Endodermal cell (in vitro differentiated cells): Measurements from ENCODE around the gene TFEB. TPM values are rescaled to one million over a fixed set of nuclear protein-coding genes. Genes with fewer than 3 reads are reported as not detected.

Experiments
- DNase-seq: peaks from one replicate; pipeline ENCODE4 v3.0.0-alpha.2; 2017
- H3K27ac ChIP-seq: 2 replicates; pipeline ENCODE4 v1.5.1; 2013; ENCODE audit warnings: mild to moderate bottlenecking, low read depth, low read length, moderate library complexity
- H3K27me3 ChIP-seq: 2 replicates; pipeline ENCODE4 v1.6.1; 2013; ENCODE audit warnings: mild to moderate bottlenecking, low read length, moderate library complexity; ENCODE audit not compliant: insufficient read depth, control insufficient read depth, poor library complexity, severe bottlenecking
- H3K36me3 ChIP-seq: 2 replicates; pipeline ENCODE4 v1.7.0; 2013; ENCODE audit warnings: mild to moderate bottlenecking, low read length, moderate library complexity; ENCODE audit not compliant: control insufficient read depth, insufficient read depth
- H3K4me1 ChIP-seq: one replicate; pipeline ENCODE4 v1.7.0; 2013; ENCODE audit warnings: low read length; ENCODE audit not compliant: control insufficient read depth, insufficient read depth
- H3K4me3 ChIP-seq: 2 replicates; pipeline ENCODE4 v1.5.1; 2013; ENCODE audit warnings: mild to moderate bottlenecking, low read length, moderate library complexity
- H3K9ac ChIP-seq: 2 replicates; pipeline ENCODE4 v1.6.1; 2013; ENCODE audit warnings: mild to moderate bottlenecking, low read length, moderate library complexity; ENCODE audit not compliant: poor library complexity, severe bottlenecking; ENCODE audit errors: extremely low read depth
- H3K9me3 ChIP-seq: 2 replicates; pipeline ENCODE4 v1.6.1; 2013; ENCODE audit warnings: mild to moderate bottlenecking, low read length, moderate library complexity; ENCODE audit not compliant: control insufficient read depth
- H3K27ac Mint-ChIP-seq: 2 replicates; pipeline ENCODE4 v1.8.0; 2020; ENCODE audit warnings: mixed read lengths
- H3K27me3 Mint-ChIP-seq: 2 replicates; pipeline ENCODE4 v1.8.0; 2021; ENCODE audit warnings: mild to moderate bottlenecking, mixed read lengths; ENCODE audit not compliant: insufficient read depth
- H3K36me3 Mint-ChIP-seq: 2 replicates; pipeline ENCODE4 v1.8.0; 2020; ENCODE audit warnings: low read depth, mixed read lengths
- H3K4me1 Mint-ChIP-seq: 2 replicates; pipeline ENCODE4 v1.8.0; 2020; ENCODE audit warnings: mixed read lengths
- H3K4me3 Mint-ChIP-seq: 2 replicates; pipeline ENCODE4 v1.8.0; 2020; ENCODE audit warnings: mild to moderate bottlenecking, moderate library complexity, mixed read lengths
- H3K9me3 Mint-ChIP-seq: 2 replicates; pipeline ENCODE4 v1.8.0; 2020; ENCODE audit warnings: mild to moderate bottlenecking, mixed read lengths
- whole genome bisulfite sequencing, 2 experiments: methylation state at CpG; one replicate each; pipeline versions ENCODE4 v1.1.5 to v1.1.7; 2013; ENCODE audit warnings: missing lambda C conversion rate in 2 of 2, mixed read lengths in 1 of 2; ENCODE audit not compliant: insufficient coverage in 1 of 2, insufficient read length in 1 of 2; 5-methylcytosine and 5-hydroxymethylcytosine counted together
- total RNA-seq, 2 donors: library from RNA; stranded (reverse); fragmentation: NEBNext Ultra II Directional in 1 of 2; extraction: Animal tissue kit (Norgen Biotek cat#: 25700) in 1 of 2; gene quantifications; 2 replicates in 1 of 2; 3 replicates in 1 of 2; pipeline ENCODE4 v1.2.1, GENCODE V29; 2021
- TF ChIP-seq, protein P1 (sequence below): fragments of 200-600 bp; sonication (generic); conservative IDR thresholded peaks from 2 replicates; pipeline ENCODE4 v1.5.0; 2021; ENCODE audit warnings: antibody characterized with exemption, mild to moderate bottlenecking

TFEB gene
- total RNA-seq, 2 donors from 2014 or later: 0.24 TPM; not detected in 1

DNA sequence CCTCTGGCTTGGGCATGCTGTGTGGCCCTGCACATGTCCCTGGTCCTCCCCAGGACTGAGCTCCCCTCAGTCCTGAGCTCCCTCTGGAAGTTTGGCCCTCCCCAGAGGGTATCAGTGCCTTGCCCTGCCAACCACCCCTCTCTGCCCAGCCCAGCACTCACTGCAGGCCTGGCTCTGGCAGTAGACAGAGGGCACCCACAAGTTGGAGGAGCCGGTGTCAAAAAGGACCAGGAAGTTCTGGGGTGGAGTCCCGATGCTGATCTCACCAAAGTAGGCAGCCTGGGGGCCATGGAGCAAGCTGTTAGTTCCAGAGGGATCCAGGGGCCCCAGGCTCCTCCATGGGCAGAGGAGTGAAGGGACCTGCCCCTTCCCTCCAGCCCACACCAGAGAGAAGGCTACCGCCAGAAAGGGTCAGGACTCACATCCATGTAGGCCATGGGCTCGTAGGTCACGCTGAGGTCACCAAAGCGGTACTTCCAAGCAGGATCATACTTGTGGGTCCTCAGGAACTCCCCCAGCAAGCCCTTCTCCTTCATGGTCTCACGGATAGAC lies 8.9 kb upstream of the TFEB start:
- Mint-ChIP-seq H3K36me3 (no peaks in the 10 kb centered on the region), H3K27me3 (peaks cover 9% of the 10 kb centered on the region), H3K27ac (no peak overlapping the region), H3K9me3 (no peaks in the 10 kb centered on the region), H3K4me1 (no peaks in the 10 kb centered on the region), H3K4me3 (no peak overlapping the region)
- Histone ChIP-seq H3K27ac (no peak overlapping the region), H3K9ac (no peak overlapping the region), H3K4me3 (no peak overlapping the region), H3K4me1 (no peaks in the 10 kb centered on the region), H3K36me3 (no peaks in the 10 kb centered on the region), H3K27me3 (no peaks in the 10 kb centered on the region), H3K9me3 (no peaks in the 10 kb centered on the region)
- TF ChIP-seq, protein P1, sequence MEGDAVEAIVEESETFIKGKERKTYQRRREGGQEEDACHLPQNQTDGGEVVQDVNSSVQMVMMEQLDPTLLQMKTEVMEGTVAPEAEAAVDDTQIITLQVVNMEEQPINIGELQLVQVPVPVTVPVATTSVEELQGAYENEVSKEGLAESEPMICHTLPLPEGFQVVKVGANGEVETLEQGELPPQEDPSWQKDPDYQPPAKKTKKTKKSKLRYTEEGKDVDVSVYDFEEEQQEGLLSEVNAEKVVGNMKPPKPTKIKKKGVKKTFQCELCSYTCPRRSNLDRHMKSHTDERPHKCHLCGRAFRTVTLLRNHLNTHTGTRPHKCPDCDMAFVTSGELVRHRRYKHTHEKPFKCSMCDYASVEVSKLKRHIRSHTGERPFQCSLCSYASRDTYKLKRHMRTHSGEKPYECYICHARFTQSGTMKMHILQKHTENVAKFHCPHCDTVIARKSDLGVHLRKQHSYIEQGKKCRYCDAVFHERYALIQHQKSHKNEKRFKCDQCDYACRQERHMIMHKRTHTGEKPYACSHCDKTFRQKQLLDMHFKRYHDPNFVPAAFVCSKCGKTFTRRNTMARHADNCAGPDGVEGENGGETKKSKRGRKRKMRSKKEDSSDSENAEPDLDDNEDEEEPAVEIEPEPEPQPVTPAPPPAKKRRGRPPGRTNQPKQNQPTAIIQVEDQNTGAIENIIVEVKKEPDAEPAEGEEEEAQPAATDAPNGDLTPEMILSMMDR: no peak
- DNase-seq: no peak
- WGBS, 2 experiments: 91 to 100% methylated on average over 3 to 7 of the region's 7 CpGs

DNA sequence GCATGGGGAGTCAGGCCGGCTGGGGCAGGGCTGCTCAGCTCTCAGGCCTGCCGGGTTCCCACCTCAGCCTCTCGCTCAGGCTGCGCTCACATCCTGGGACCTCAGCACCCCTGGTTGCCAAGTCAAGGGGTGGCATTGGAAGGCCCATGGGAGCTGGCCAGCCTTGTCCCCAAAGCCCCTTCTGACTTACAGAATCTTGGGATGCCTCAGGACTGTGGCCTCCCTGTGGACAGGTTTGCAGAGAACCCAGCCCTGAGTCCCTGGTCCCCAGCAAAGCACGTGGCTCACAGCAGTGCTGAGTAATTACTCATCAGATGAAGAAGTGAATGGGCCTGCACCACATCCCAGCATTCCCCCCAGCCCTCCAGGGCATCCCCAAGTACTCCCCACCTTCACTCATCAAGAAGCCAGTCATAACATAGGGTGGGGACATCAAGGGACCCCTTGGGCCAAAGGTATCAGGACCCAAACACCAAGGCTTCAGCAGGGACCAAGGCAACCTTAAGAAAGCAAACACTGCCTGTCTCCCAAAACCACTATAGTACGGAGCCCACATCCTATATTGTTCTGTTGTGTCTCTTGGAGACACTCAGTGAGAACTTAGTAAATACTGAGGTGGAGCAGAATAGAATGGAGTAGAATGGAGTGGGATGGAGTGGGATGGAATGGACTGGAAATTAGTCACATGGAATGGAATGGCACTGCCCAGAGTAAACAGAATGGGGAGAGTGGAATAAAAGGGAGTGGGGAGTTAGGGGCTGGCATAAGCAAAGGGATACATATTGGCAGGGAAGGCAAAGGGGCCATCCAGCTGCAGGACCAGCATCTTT lies 8.2 kb upstream of the TFEB start:
- Histone ChIP-seq H3K27me3 (no peaks in the 10 kb centered on the region), H3K9ac (no peak overlapping the region), H3K4me3 (no peak overlapping the region), H3K9me3 (no peaks in the 10 kb centered on the region), H3K27ac (no peak overlapping the region), H3K36me3 (no peaks in the 10 kb centered on the region), H3K4me1 (no peaks in the 10 kb centered on the region)
- Mint-ChIP-seq H3K36me3 (no peaks in the 10 kb centered on the region), H3K9me3 (no peaks in the 10 kb centered on the region), H3K27me3 (peaks cover 9% of the 10 kb centered on the region), H3K27ac (no peak overlapping the region), H3K4me1 (no peaks in the 10 kb centered on the region), H3K4me3 (no peak overlapping the region)
- DNase-seq: no peak
- WGBS, 2 experiments: 88 to 92% methylated on average over 1 to 6 of the region's 6 CpGs
- TF ChIP-seq, protein P1: no peak

DNA sequence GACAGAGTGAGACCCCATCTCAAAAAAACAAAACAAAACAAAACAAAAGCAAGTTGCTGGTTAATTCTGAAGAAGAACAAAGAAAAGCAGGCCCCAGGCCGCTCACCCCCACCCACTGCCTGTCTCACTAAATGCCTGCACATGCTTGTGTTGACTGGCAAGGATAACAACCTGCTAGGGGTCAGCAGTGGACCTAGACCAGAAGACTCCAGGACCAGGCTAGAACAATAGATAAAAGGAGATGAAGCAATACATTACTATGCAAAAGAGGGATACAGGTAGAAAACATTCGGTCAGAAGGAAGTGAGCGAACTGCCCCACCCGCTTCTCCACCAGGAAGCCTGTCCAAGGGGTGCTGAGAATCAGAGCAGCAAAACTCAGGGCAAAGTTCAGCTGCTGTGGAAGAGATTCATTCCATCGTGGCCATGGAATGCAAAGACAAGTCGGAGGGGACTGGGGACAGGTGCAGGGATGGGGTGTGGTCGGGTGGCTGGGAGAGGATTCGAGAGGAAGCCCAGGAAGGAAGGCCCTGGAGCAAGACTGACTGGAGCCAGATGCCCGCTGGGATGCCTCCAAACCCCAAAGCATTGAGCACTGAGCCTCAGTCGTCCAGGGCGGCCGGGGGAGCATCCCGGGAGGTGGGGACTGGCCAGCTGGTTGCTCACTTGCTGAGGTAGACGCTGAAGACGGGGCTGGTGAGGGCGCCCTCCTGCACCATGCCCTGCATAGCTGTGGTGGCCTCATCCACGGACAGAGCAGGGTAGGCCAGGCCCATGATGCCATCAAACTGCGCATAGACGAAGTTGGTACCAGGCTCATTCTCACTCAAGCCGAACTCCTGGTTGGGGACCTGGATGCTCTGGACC lies 6.5 kb upstream of the TFEB start:
- Mint-ChIP-seq H3K4me1 (no peaks in the 10 kb centered on the region), H3K9me3 (no peaks in the 10 kb centered on the region), H3K4me3 (no peak overlapping the region), H3K27ac (no peak overlapping the region), H3K27me3 (peaks cover 9% of the 10 kb centered on the region), H3K36me3 (no peaks in the 10 kb centered on the region)
- no peak overlapping the region for H3K9ac ChIP-seq
- no peaks in the 10 kb centered on the region for H3K36me3 ChIP-seq
- H3K4me1 ChIP-seq: no peaks in the 10 kb centered on the region
- no peak for DNase-seq
- TF ChIP-seq, protein P1: no peak
- H3K4me3 ChIP-seq: no peak overlapping the region
- H3K27me3 ChIP-seq: no peaks in the 10 kb centered on the region
- WGBS, 2 experiments: 92 to 94% methylated on average over 13 to 20 of the region's 20 CpGs
- H3K9me3 ChIP-seq: no peaks in the 10 kb centered on the region
- H3K27ac ChIP-seq: no peak overlapping the region
